ENCODE results near the gene ZNF598. TPM values are rescaled to one million over a fixed set of nuclear protein-coding genes. Genes with fewer than 3 reads are reported as not detected.

The ZNF598 gene
- total and polyA plus RNA-seq, 2 experiments from 2014 or later: 8.5 to 48.6 TPM

DNA sequence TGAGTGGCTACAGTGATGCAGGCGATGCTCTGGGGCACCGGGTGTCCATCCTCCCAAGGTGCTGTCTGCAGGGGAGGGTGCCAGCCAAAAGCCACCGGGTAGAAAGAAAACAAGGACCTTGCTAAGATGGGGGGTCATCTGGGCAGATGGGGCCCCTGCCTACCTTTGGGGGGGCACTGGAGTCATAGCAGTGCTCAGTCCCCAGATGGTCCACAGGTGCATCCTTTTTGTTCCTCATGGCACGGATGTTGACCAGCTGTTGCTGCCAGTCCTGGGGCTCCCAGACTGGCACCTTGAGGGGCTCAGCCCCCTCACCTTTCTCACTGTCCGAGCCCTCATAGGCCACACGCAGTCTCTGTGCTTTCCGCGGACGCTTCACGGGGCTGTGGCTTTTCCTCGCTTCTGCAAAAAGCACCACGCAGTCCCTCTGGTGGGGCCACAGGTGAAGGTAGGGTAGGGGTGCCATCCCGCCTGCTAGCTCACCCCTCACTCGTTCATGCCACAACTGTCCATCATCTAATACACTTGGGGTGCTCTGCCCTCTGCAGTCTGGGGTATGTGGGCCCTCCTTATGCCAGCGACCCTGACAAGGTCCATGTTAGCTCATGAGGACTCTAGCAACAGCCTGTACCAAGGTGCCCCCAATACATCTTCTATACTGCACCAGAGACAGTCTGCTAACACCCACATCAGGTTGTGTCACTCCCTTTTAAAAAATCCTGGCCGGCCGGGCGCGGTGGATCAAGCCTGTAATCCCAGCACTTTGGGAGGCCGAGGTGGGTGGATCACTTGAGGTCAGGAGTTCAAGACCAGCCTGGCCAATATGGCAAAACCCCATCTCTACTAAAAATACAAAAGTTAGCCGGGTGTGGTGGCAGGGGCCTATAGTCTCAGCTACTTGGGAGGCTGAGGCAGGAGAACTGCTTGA lies 36.6 kb upstream of the ZNF598 start:
- Histone ChIP-seq H3F3A (replicated peaks; ENCODE audit: low read depth) (0 out of 2 replicates have a peak, but pooled peaks cover 5% of the 10 kb centered on the region), H4K20me1 (replicated peaks; ENCODE audit: insufficient read depth) (no peaks in the 10 kb centered on the region; the same call in 1 of the 2 replicates), H2AFZ (no peak overlapping the region), H3K4me2 (peak overlapping the region; percentile 99), H3K4me1 (ENCODE audit: insufficient read depth) (peaks cover 10% of the 10 kb centered on the region; the same call in 1 of the 2 replicates), H3K9me2 (ENCODE audit: insufficient read depth) (no peaks in the 10 kb centered on the region), H3K27ac (ENCODE audit: low read depth) (no peak overlapping the region), H3K79me2 (replicated peaks; ENCODE audit: insufficient read depth) (peaks cover 22% of the 10 kb centered on the region), H3K36me3 (ENCODE audit: insufficient read depth) (no peaks in the 10 kb centered on the region), H3K4me3 (peak overlapping the region; percentile 97), H3K27me3 (ENCODE audit: insufficient read depth) (no peaks in the 10 kb centered on the region)
- ATAC-seq: no peak
- H3K27ac Mint-ChIP-seq: no peak overlapping the region
- H3K9me3 Mint-ChIP-seq: no peaks in the 10 kb centered on the region
- peaks cover 5% of the 10 kb centered on the region; the same call in 2 of the 3 replicates for H3K36me3 Mint-ChIP-seq (ENCODE audit: low read depth)
- peaks cover 12% of the 10 kb centered on the region for H3K27me3 Mint-ChIP-seq (ENCODE audit: insufficient read depth, low read depth, poor library complexity)
- DNase-seq (ENCODE audit: low spot score): no peak
- peak overlapping the region; percentile 92 for H3K4me3 Mint-ChIP-seq
- TF ChIP-seq, protein P1, sequence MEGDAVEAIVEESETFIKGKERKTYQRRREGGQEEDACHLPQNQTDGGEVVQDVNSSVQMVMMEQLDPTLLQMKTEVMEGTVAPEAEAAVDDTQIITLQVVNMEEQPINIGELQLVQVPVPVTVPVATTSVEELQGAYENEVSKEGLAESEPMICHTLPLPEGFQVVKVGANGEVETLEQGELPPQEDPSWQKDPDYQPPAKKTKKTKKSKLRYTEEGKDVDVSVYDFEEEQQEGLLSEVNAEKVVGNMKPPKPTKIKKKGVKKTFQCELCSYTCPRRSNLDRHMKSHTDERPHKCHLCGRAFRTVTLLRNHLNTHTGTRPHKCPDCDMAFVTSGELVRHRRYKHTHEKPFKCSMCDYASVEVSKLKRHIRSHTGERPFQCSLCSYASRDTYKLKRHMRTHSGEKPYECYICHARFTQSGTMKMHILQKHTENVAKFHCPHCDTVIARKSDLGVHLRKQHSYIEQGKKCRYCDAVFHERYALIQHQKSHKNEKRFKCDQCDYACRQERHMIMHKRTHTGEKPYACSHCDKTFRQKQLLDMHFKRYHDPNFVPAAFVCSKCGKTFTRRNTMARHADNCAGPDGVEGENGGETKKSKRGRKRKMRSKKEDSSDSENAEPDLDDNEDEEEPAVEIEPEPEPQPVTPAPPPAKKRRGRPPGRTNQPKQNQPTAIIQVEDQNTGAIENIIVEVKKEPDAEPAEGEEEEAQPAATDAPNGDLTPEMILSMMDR (conservative IDR thresholded peaks at IDR 0.05; ENCODE audit: low read depth in 2 of 2): no peak
- TF ChIP-seq, protein P2, sequence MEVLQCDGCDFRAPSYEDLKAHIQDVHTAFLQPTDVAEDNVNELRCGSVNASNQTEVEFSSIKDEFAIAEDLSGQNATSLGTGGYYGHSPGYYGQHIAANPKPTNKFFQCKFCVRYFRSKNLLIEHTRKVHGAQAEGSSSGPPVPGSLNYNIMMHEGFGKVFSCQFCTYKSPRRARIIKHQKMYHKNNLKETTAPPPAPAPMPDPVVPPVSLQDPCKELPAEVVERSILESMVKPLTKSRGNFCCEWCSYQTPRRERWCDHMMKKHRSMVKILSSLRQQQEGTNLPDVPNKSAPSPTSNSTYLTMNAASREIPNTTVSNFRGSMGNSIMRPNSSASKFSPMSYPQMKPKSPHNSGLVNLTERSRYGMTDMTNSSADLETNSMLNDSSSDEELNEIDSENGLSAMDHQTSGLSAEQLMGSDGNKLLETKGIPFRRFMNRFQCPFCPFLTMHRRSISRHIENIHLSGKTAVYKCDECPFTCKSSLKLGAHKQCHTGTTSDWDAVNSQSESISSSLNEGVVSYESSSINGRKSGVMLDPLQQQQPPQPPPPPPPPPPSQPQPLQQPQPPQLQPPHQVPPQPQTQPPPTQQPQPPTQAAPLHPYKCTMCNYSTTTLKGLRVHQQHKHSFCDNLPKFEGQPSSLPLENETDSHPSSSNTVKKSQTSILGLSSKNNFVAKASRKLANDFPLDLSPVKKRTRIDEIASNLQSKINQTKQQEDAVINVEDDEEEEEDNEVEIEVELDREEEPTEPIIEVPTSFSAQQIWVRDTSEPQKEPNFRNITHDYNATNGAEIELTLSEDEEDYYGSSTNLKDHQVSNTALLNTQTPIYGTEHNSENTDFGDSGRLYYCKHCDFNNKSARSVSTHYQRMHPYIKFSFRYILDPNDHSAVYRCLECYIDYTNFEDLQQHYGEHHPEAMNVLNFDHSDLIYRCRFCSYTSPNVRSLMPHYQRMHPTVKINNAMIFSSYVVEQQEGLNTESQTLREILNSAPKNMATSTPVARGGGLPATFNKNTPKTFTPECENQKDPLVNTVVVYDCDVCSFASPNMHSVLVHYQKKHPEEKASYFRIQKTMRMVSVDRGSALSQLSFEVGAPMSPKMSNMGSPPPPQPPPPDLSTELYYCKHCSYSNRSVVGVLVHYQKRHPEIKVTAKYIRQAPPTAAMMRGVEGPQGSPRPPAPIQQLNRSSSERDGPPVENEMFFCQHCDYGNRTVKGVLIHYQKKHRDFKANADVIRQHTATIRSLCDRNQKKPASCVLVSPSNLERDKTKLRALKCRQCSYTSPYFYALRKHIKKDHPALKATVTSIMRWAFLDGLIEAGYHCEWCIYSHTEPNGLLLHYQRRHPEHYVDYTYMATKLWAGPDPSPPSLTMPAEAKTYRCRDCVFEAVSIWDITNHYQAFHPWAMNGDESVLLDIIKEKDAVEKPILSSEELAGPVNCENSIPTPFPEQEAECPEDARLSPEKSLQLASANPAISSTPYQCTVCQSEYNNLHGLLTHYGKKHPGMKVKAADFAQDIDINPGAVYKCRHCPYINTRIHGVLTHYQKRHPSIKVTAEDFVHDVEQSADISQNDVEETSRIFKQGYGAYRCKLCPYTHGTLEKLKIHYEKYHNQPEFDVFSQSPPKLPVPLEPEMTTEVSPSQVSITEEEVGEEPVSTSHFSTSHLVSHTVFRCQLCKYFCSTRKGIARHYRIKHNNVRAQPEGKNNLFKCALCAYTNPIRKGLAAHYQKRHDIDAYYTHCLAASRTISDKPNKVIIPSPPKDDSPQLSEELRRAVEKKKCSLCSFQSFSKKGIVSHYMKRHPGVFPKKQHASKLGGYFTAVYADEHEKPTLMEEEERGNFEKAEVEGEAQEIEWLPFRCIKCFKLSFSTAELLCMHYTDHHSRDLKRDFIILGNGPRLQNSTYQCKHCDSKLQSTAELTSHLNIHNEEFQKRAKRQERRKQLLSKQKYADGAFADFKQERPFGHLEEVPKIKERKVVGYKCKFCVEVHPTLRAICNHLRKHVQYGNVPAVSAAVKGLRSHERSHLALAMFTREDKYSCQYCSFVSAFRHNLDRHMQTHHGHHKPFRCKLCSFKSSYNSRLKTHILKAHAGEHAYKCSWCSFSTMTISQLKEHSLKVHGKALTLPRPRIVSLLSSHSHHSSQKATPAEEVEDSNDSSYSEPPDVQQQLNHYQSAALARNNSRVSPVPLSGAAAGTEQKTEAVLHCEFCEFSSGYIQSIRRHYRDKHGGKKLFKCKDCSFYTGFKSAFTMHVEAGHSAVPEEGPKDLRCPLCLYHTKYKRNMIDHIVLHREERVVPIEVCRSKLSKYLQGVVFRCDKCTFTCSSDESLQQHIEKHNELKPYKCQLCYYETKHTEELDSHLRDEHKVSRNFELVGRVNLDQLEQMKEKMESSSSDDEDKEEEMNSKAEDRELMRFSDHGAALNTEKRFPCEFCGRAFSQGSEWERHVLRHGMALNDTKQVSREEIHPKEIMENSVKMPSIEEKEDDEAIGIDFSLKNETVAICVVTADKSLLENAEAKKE (CRISPR knock-in tag; IDR thresholded peaks at IDR 0.05): no peak
- TF ChIP-seq STAT1 (IDR thresholded peaks at IDR 0.05; ENCODE audit: unreplicated experiment): no peak
- TF ChIP-seq EZH2phosphoT487 (IDR thresholded peaks at IDR 0.05; ENCODE audit: unreplicated experiment): no peak
- TF ChIP-seq, protein P3, sequence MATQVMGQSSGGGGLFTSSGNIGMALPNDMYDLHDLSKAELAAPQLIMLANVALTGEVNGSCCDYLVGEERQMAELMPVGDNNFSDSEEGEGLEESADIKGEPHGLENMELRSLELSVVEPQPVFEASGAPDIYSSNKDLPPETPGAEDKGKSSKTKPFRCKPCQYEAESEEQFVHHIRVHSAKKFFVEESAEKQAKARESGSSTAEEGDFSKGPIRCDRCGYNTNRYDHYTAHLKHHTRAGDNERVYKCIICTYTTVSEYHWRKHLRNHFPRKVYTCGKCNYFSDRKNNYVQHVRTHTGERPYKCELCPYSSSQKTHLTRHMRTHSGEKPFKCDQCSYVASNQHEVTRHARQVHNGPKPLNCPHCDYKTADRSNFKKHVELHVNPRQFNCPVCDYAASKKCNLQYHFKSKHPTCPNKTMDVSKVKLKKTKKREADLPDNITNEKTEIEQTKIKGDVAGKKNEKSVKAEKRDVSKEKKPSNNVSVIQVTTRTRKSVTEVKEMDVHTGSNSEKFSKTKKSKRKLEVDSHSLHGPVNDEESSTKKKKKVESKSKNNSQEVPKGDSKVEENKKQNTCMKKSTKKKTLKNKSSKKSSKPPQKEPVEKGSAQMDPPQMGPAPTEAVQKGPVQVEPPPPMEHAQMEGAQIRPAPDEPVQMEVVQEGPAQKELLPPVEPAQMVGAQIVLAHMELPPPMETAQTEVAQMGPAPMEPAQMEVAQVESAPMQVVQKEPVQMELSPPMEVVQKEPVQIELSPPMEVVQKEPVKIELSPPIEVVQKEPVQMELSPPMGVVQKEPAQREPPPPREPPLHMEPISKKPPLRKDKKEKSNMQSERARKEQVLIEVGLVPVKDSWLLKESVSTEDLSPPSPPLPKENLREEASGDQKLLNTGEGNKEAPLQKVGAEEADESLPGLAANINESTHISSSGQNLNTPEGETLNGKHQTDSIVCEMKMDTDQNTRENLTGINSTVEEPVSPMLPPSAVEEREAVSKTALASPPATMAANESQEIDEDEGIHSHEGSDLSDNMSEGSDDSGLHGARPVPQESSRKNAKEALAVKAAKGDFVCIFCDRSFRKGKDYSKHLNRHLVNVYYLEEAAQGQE (IDR thresholded peaks at IDR 0.05; ENCODE audit: unreplicated experiment): no peak
- no peak for TF ChIP-seq ZNF114 (CRISPR knock-in tag; IDR thresholded peaks at IDR 0.05)
- no peak for TF ChIP-seq NANOG (IDR thresholded peaks at IDR 0.05; ENCODE audit: borderline replicate concordance)
- no peak for TF ChIP-seq POLR2AphosphoS5 (IDR thresholded peaks at IDR 0.05; ENCODE audit: low read depth)
- no peak for TF ChIP-seq JUNB (IDR thresholded peaks at IDR 0.05; ENCODE audit: unreplicated experiment)
- TF ChIP-seq, protein P4, sequence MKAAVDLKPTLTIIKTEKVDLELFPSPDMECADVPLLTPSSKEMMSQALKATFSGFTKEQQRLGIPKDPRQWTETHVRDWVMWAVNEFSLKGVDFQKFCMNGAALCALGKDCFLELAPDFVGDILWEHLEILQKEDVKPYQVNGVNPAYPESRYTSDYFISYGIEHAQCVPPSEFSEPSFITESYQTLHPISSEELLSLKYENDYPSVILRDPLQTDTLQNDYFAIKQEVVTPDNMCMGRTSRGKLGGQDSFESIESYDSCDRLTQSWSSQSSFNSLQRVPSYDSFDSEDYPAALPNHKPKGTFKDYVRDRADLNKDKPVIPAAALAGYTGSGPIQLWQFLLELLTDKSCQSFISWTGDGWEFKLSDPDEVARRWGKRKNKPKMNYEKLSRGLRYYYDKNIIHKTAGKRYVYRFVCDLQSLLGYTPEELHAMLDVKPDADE (IDR thresholded peaks at IDR 0.05): no peak
- TF ChIP-seq CREB1 (CRISPR knock-in tag; IDR thresholded peaks at IDR 0.05; ENCODE audit: low read depth): no peak
- TF ChIP-seq EZH2 (IDR thresholded peaks at IDR 0.05; ENCODE audit: low read depth, unreplicated experiment): no peak
- TF ChIP-seq ZNF331 (CRISPR knock-in tag; IDR thresholded peaks at IDR 0.05; ENCODE audit: low read depth): no peak
- peaks cover 8% of the 10 kb centered on the region for H3K4me1 Mint-ChIP-seq

All from GM23338 (cell line).